Measurements from ENCODE around the gene OR5F1.

Gene OR5F1

DNA sequence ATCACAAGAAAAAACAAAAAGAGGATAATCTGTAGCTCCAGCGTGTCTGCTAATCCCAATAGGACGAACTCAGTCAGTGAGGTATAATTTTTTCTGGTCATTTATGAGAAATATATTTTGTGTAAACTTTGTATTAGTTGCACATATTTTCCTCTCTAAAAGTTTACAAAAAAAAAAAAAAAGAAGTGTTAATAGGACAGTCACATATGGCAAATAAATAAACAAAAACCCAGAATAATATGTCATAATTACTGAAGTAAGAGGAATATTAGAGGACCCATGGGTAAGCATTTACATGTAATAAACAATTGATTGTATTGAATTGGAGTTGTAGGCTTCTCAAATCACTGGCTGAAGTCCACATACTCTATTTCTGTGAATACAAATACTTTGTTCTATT, at the start of gene OR5F1:
TSS of gene OR5F1 (minus strand) at position 101 of the 400 bp plus-strand sequence. CDS start at position 101, 0 bp downstream.
- no peak for DNase-seq

DNA sequence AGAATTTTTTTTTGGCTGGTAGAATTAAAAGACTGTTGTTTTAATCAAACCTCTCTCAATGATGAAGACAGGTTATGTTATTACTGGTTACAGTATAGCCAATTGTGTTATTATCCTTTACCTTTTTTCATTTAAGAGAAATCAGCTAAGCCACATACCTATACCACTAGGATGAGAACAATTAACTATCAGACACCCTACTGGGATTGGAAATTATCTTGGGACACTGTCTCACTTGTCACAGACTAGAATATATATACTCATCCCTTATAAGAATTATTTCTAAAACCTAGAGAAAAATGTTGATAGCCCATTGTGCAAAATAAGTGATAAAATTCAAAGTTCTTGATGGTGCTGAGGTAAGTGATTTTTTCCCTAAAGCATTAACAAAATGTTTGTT, 32.9 kb upstream of the OR5F1 start, which contains the start of gene OR5AS1:
TSS of gene OR5AS1 (plus strand) at position 301 of the 400 bp plus-strand sequence. CDS start 2,765 bp downstream, outside the sequence.
- DNase-seq: no peak

- DNase-seq: no peak
Observed at GRCh38 chr11:56013805-56014204, 19.4 kb upstream of the OR5F1 start.

DNA sequence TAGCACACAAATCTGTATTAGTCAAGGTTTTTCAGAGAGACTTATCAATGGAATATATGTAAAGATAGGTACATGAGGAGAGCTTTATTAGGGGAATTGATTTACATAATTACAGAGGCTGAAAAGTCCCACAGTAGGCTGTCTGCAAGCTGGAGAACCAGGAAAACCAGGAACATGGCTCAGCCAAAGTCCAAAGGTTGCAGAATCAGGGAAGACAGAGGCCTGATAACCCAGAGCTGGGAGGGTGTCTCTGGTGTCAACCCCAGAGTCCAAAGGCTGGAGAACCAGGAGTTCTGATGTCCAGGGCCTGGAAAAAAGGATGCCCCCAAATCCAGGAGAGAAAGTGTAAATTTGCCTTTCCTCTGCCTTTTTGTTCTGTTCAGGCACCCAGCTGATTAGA, 16.3 kb upstream of the OR5F1 start:
- no peak for DNase-seq

DNA sequence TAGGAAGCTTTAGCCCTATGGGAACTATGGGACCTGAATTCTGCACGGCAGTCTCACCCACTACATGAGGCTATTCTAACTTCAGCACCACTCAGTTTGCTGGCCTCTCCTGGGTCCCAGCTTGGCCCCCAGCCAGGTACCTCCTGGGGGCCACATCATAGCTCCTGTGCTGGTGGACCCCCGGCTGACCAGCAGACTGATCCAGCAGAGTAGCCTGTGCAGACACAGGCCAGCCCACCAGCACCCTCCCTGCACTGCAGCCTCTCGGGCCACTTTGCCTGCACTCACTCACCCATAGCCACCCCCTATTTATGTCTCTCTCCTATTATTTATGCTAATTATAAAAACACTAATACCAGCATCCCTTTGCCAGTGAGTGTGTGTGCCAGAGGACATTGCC, 23.5 kb downstream of the OR5F1 start:
- no peak for DNase-seq

GRCh38 chr11:55969845-55970244, 24.6 kb downstream of the OR5F1 start, which contains the start of gene OR10AG1:
OR10AG1 (minus strand) TSS chr11:55969945; CDS start chr11:55969907, 38 bp downstream.
- DNase-seq: no peak

DNA sequence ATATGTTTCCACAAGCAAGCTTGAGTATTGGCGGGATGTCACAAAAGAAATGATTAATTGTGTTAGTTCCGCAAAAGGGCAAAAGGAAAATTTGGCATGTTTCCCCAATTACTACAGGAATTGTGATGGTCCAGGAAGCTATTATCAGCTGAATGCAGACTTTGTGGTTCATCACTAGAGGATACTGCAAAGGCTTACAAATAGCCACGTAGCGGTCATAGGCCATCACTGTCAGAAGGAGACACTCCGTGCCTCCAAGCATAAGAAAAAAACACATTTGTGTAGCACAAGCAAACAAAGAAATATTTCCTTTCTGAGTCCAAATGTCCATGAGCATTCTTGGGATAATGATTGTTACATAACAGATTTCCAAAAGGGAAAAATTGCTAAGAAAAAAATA, 26.5 kb downstream of the OR5F1 start:
- no peak for DNase-seq

GRCh38 chr11:55966391-55966790, 28.0 kb downstream of the OR5F1 start:
- no peak for DNase-seq

- DNase-seq: no peak
Observed at GRCh38 chr11:55956521-55956920, 37.9 kb downstream of the OR5F1 start.

- no peak for DNase-seq
Observed at GRCh38 chr11:55949330-55949729, 45.1 kb downstream of the OR5F1 start.
